ENCODE results near the gene ARL6IP4. TPM values are rescaled to one million over a fixed set of nuclear protein-coding genes. Genes with fewer than 3 reads are reported as not detected.

Gene ARL6IP4
- total and polyA plus RNA-seq, 7 experiments from 2014 or later: 137 to 295 (median 186) TPM

DNA sequence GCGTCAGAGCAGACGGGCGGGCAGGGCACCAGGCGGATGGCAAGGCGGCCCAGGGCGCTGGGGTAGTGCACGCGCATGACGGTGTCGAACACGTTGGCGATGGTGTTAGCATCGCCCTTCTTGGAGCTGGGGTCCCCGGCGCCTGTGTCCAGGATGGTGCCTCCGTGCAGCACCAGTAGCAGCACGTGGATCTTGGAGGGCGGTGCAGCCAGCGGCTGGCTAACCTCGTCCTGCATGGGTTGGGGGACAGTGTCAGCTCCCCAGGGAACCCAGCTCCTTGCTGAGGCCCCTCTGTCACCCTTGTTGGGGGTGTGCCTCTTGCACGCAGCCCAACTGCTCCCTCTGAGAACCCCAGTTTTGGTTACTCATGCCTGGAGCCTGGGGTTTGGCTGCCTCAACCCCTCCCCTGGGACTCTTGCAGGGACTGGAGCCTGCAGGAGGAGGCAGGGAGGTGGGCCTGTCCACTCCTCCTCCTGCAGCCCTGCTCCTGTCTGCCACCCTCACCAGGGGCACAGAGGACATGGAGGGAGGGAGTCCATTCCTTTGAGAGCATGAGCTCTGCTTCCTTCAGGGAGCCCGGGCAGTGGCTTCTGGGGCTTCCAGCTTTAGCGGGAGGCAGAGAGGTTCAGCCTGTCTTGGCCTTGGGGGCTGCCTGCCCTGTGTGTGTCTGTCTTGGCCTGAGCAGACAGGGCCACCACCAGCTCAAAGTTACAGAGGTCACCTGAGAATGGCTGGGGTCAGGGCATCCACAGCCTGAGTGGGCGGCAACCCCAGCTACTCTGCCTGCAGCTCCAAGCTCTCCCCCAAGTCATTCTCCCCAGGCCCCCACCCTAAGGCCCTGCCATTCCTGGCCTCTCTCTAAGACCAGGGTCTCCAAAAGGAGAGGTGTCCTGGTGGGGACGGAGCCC is 17.1 kb downstream of the ARL6IP4 start:
- Mint-ChIP-seq H3K4me3 (no peak overlapping the region), H3K36me3 (peaks cover 0 to 19% (median 4%) of the 10 kb centered on the region in 5 donors), H3K27me3 (no peaks in the 10 kb centered on the region), H3K9me3 (no peaks in the 10 kb centered on the region), H3K4me1 (no peaks in the 10 kb centered on the region), H3K27ac (no peak overlapping the region)
- H3K27me3 ChIP-seq (ENCODE audit: control insufficient read depth in 2 of 2, insufficient read depth in 2 of 2, low read length in 2 of 2): no peaks in the 10 kb centered on the region
- H3K27ac ChIP-seq (ENCODE audit: low read depth, low read length): peak overlapping the region; percentile 5
- DNase-seq: no peak
- ATAC-seq: no peak
- H3K9me3 ChIP-seq (ENCODE audit: control insufficient read depth in 2 of 3, low read length in 3 of 3): no peaks in the 10 kb centered on the region
- ChIA-PET CTCF (no interaction called here), POLR2A (no interaction called here)
- no peaks in the 10 kb centered on the region for H3K4me1 ChIP-seq (ENCODE audit: control insufficient read depth in 2 of 2, insufficient read depth in 2 of 2, low read length in 2 of 2)
- peaks cover 0 to 84% (median 6%) of the 10 kb centered on the region in 3 experiments for H3K36me3 ChIP-seq (ENCODE audit: control insufficient read depth in 2 of 3, insufficient read depth in 3 of 3, low read length in 3 of 3)
- intact Hi-C loops (cut with micrococcal nuclease): no loop called here
- no peak overlapping the region for H3K4me3 ChIP-seq (ENCODE audit: low read length)

DNA sequence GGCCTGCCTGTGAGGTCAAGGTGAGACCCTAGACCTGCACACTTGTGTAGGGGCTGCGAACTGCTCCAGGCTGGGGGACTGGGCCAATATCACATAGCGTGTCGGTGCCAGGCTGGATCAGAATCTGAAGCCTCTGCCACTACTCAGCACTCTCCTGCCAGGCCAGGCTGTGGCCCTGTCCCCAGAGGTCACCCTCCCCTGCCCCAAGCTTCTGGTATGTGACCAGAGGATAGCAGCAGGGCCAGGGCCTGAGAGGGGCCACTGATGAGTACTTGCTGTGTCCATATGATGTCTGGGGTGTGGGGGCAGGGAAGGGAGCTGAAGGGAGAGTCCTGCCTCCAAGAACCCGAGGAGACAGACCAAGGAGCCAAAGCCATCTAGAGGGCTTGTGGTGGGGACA is 17.8 kb downstream of the ARL6IP4 start:
- H3K36me3 Mint-ChIP-seq: peaks cover 0 to 18% (median 4%) of the 10 kb centered on the region in 5 donors
- H3K4me1 Mint-ChIP-seq: no peaks in the 10 kb centered on the region
- ATAC-seq (no peak), DNase-seq (no peak)
- H3K27ac ChIP-seq (ENCODE audit: low read depth, low read length): peak overlapping the region; percentile 5
- no peaks in the 10 kb centered on the region for H3K9me3 ChIP-seq (ENCODE audit: control insufficient read depth in 2 of 3, low read length in 3 of 3)
- H3K36me3 ChIP-seq (ENCODE audit: control insufficient read depth in 2 of 3, insufficient read depth in 3 of 3, low read length in 3 of 3): peaks cover 0 to 83% (median 6%) of the 10 kb centered on the region in 3 experiments
- no peaks in the 10 kb centered on the region for H3K27me3 Mint-ChIP-seq
- H3K9me3 Mint-ChIP-seq: peaks cover 0 to 3% (median 0%) of the 10 kb centered on the region in 11 donors
- H3K4me1 ChIP-seq (ENCODE audit: control insufficient read depth in 2 of 2, insufficient read depth in 2 of 2, low read length in 2 of 2): no peaks in the 10 kb centered on the region
- H3K4me3 ChIP-seq (ENCODE audit: low read length): no peak overlapping the region
- intact Hi-C loops (cut with micrococcal nuclease): no loop called here
- ChIA-PET CTCF (no interaction called here), POLR2A (no interaction called here)
- H3K27me3 ChIP-seq (ENCODE audit: control insufficient read depth in 2 of 2, insufficient read depth in 2 of 2, low read length in 2 of 2): no peaks in the 10 kb centered on the region
- no peak overlapping the region for H3K27ac Mint-ChIP-seq
- H3K4me3 Mint-ChIP-seq: no peak overlapping the region

- Mint-ChIP-seq H3K4me3 (no peak overlapping the region), H3K36me3 (peaks cover 0 to 15% (median 4%) of the 10 kb centered on the region in 5 donors), H3K9me3 (peaks cover 0 to 3% (median 0%) of the 10 kb centered on the region in 11 donors), H3K27ac (peak overlapping the region in 2 of 9 donors; percentile 25 to 45), H3K27me3 (no peaks in the 10 kb centered on the region), H3K4me1 (no peaks in the 10 kb centered on the region)
- DNase-seq (no peak), ATAC-seq (no peak)
- CTCF ChIA-PET: no interaction called here
- intact Hi-C loops (cut with micrococcal nuclease): no loop called here
- Histone ChIP-seq H3K27ac (ENCODE audit: low read depth, low read length) (no peak overlapping the region), H3K9me3 (ENCODE audit: control insufficient read depth in 2 of 3, low read length in 3 of 3) (no peaks in the 10 kb centered on the region), H3K4me3 (ENCODE audit: low read length) (no peak overlapping the region), H3K4me1 (ENCODE audit: control insufficient read depth in 2 of 2, insufficient read depth in 2 of 2, low read length in 2 of 2) (no peaks in the 10 kb centered on the region), H3K36me3 (ENCODE audit: control insufficient read depth in 2 of 3, insufficient read depth in 3 of 3, low read length in 3 of 3) (peaks cover 0 to 80% (median 6%) of the 10 kb centered on the region in 3 experiments), H3K27me3 (ENCODE audit: control insufficient read depth in 2 of 2, insufficient read depth in 2 of 2, low read length in 2 of 2) (no peaks in the 10 kb centered on the region)
- POLR2A ChIA-PET: no interaction called here
Measured at GRCh38 chr12:122999196-122999946, 18.9 kb downstream of the ARL6IP4 start.

- H3K36me3 ChIP-seq (ENCODE audit: control insufficient read depth in 2 of 3, insufficient read depth in 3 of 3, low read length in 3 of 3): peaks cover 0 to 80% (median 6%) of the 10 kb centered on the region in 3 experiments
- ChIA-PET POLR2A (no interaction called here), CTCF (interaction anchor here (0.6 kb wide), 1 partner anchor 195 kb away, joined by 3 read pairs; no protein-coding TSS in a partner anchor)
- H3K4me3 ChIP-seq (ENCODE audit: low read length): no peak overlapping the region
- Mint-ChIP-seq H3K4me1 (no peaks in the 10 kb centered on the region), H3K9me3 (peaks cover 0 to 3% (median 0%) of the 10 kb centered on the region in 11 donors), H3K36me3 (peaks cover 0 to 15% (median 4%) of the 10 kb centered on the region in 5 donors), H3K27me3 (no peaks in the 10 kb centered on the region), H3K27ac (no peak overlapping the region), H3K4me3 (no peak overlapping the region)
- intact Hi-C loops (cut with micrococcal nuclease): no loop called here
- DNase-seq (no peak), ATAC-seq (no peak)
- H3K27ac ChIP-seq (ENCODE audit: low read depth, low read length): no peak overlapping the region
- H3K9me3 ChIP-seq (ENCODE audit: control insufficient read depth in 2 of 3, low read length in 3 of 3): no peaks in the 10 kb centered on the region
- H3K4me1 ChIP-seq (ENCODE audit: control insufficient read depth in 2 of 2, insufficient read depth in 2 of 2, low read length in 2 of 2): no peaks in the 10 kb centered on the region
- no peaks in the 10 kb centered on the region for H3K27me3 ChIP-seq (ENCODE audit: control insufficient read depth in 2 of 2, insufficient read depth in 2 of 2, low read length in 2 of 2)
Measured at GRCh38 chr12:122999986-123000420, 19.5 kb downstream of the ARL6IP4 start.

GRCh38 chr12:123000578-123000977 is 20.1 kb downstream of the ARL6IP4 start:
- Histone ChIP-seq H3K27me3 (ENCODE audit: control insufficient read depth in 2 of 2, insufficient read depth in 2 of 2, low read length in 2 of 2) (no peaks in the 10 kb centered on the region), H3K27ac (ENCODE audit: low read depth, low read length) (no peak overlapping the region), H3K9me3 (ENCODE audit: control insufficient read depth in 2 of 3, low read length in 3 of 3) (no peaks in the 10 kb centered on the region), H3K4me3 (ENCODE audit: low read length) (no peak overlapping the region), H3K36me3 (ENCODE audit: control insufficient read depth in 2 of 3, insufficient read depth in 3 of 3, low read length in 3 of 3) (peaks cover 0 to 81% (median 6%) of the 10 kb centered on the region in 3 experiments), H3K4me1 (ENCODE audit: control insufficient read depth in 2 of 2, insufficient read depth in 2 of 2, low read length in 2 of 2) (no peaks in the 10 kb centered on the region)
- intact Hi-C loops (cut with micrococcal nuclease): no loop called here
- POLR2A ChIA-PET: no interaction called here
- peak overlapping the region in 1 of 9 donors; percentile 25 for H3K27ac Mint-ChIP-seq
- no peaks in the 10 kb centered on the region for H3K4me1 Mint-ChIP-seq
- peaks cover 0 to 15% (median 4%) of the 10 kb centered on the region in 5 donors for H3K36me3 Mint-ChIP-seq
- H3K9me3 Mint-ChIP-seq: peaks cover 0 to 3% (median 0%) of the 10 kb centered on the region in 11 donors
- ATAC-seq (no peak), DNase-seq (no peak)
- CTCF ChIA-PET: interaction anchor here (0.6 kb wide), 1 partner anchor 195 kb away, joined by 3 read pairs; no protein-coding TSS in a partner anchor
- no peaks in the 10 kb centered on the region for H3K27me3 Mint-ChIP-seq
- no peak overlapping the region for H3K4me3 Mint-ChIP-seq

DNA sequence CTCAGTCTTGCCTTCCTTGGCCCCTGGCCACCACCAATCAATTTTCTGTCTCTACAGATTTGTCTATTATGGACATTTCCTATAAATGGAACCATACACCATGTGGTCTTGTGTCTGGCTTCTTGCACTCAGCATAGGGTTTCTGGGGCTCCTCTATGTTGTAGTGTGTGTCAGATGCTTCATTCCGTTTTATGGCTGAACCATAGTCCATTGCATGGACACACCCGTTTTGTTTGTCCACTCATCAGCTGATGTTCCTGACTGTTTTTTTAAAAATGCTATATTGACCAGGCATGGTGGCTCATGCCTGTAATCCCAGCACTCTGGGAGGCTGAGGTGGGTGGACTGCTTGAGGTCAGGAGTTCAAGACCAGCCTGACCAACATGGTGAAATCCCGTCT is 21.0 kb downstream of the ARL6IP4 start:
- no peak for DNase-seq
- POLR2A ChIA-PET: no interaction called here
- no peaks in the 10 kb centered on the region for H3K9me3 ChIP-seq (ENCODE audit: control insufficient read depth in 2 of 3, low read length in 3 of 3)
- peaks cover 0 to 73% (median 6%) of the 10 kb centered on the region in 3 experiments for H3K36me3 ChIP-seq (ENCODE audit: control insufficient read depth in 2 of 3, insufficient read depth in 3 of 3, low read length in 3 of 3)
- CTCF ChIA-PET: no interaction called here
- H3K4me3 Mint-ChIP-seq: no peak overlapping the region
- no peaks in the 10 kb centered on the region for H3K27me3 Mint-ChIP-seq
- no peak overlapping the region for H3K4me3 ChIP-seq (ENCODE audit: low read length)
- H3K36me3 Mint-ChIP-seq: peaks cover 0 to 15% (median 4%) of the 10 kb centered on the region in 5 donors
- peaks cover 0 to 3% (median 0%) of the 10 kb centered on the region in 11 donors for H3K9me3 Mint-ChIP-seq
- no peak overlapping the region for H3K27ac ChIP-seq (ENCODE audit: low read depth, low read length)
- H3K27ac Mint-ChIP-seq: peak overlapping the region in 1 of 9 donors; percentile 48
- H3K4me1 Mint-ChIP-seq: no peaks in the 10 kb centered on the region
- intact Hi-C loops (cut with micrococcal nuclease): no loop called here
- H3K4me1 ChIP-seq (ENCODE audit: control insufficient read depth in 2 of 2, insufficient read depth in 2 of 2, low read length in 2 of 2): no peaks in the 10 kb centered on the region
- H3K27me3 ChIP-seq (ENCODE audit: control insufficient read depth in 2 of 2, insufficient read depth in 2 of 2, low read length in 2 of 2): no peaks in the 10 kb centered on the region
- ATAC-seq: no peak

Measured in naive thymus-derived CD4-positive, alpha-beta T cell (primary cell).